Stomach (tissue), 9 donors: ENCODE results near the gene FRY. TPM values are rescaled to one million over a fixed set of nuclear protein-coding genes. Genes with fewer than 3 reads are reported as not detected.

ENCODE experiments used
- DNase-seq, 2 donors: peaks; one replicate each; pipeline versions ENCODE4 v3.0.0 to v3.0.0-alpha.2; 2013 to 2019
- H3K27ac ChIP-seq, 5 donors: fragments of 200-600 bp in 4 of 5; sonication (generic) in 4 of 5; one replicate each; pipeline ENCODE4 v1.5.1; 2013 to 2019; ENCODE audit warnings: mild to moderate bottlenecking in 1 of 5, moderate library complexity in 1 of 5
- H3K27me3 ChIP-seq, 3 donors: fragments of 200-600 bp; sonication (generic); one replicate each; pipeline ENCODE4 v1.5.1; 2017 to 2019; ENCODE audit warnings: mixed run types in 1 of 3
- H3K36me3 ChIP-seq, 4 donors: fragments of 200-600 bp; sonication (generic); 1 replicate in 3 of 4; 2 replicates in 1 of 4; pipeline ENCODE4 v1.5.1; 2016 to 2019
- H3K4me1 ChIP-seq, 4 donors: fragments of 200-600 bp; sonication (generic); one replicate each; pipeline ENCODE4 v1.5.1; 2016 to 2019
- H3K4me3 ChIP-seq, 4 donors: fragments of 200-600 bp; sonication (generic) in 3 of 4; one replicate each; pipeline ENCODE4 v1.5.1; 2016 to 2019; ENCODE audit warnings: mild to moderate bottlenecking in 1 of 4
- H3K9me3 ChIP-seq, 4 donors: fragments of 200-600 bp; sonication (generic); one replicate each; pipeline ENCODE4 v1.5.1; 2016 to 2019
- CTCF ChIP-seq, 7 experiments: fragments of 450-650 bp in 4 of 7; fragments of 200-600 bp in 3 of 7; sonication (generic) in 3 of 7; IDR thresholded peaks; one replicate each; pipeline ENCODE4 v1.5.1; 2016 to 2019; ENCODE audit warnings: antibody characterized with exemption in 7 of 7, control low read depth in 2 of 7, mild to moderate bottlenecking in 1 of 7
- EP300 ChIP-seq: sonication (generic); formaldehyde crosslinking; IDR thresholded peaks from one replicate; pipeline ENCODE4 v1.6.1; 2017; ENCODE audit warnings: antibody characterized with exemption
- POLR2A ChIP-seq, 4 donors: fragments of 450-650 bp; IDR thresholded peaks; one replicate each; pipeline ENCODE4 v1.6.1; 2016; ENCODE audit warnings: antibody characterized with exemption in 4 of 4, control low read depth in 2 of 4, mild to moderate bottlenecking in 1 of 4, moderate library complexity in 1 of 4
- POLR2AphosphoS5 ChIP-seq, 3 donors: sonication (generic); formaldehyde crosslinking; IDR thresholded peaks; one replicate each; pipeline ENCODE4 v1.6.1; 2016; ENCODE audit warnings: antibody characterized with exemption in 3 of 3
- WGBS, 5 donors: extraction: QIAGEN DNeasy Blood & Tissue Kit in 3 of 5; methylation state at CpG; one replicate each; pipeline versions ENCODE4 v1.1.5 to v1.1.7; 2013 to 2018; 5-methylcytosine and 5-hydroxymethylcytosine counted together
- intact Hi-C: fragments of 100-400 bp; cut with DNase I; formaldehyde crosslinking; loops from one replicate; pipeline ENCODE4 v1.15.1; 2023; ENCODE audit warnings: low total_unique reads
- polyA plus RNA-seq, 3 donors: library from polyadenylated mRNA; stranded (reverse); fragments of 200-250 nt; gene quantifications; one replicate each; pipeline ENCODE4 v1.2.3, GENCODE V29; 2013
- total RNA-seq, 5 donors: library from RNA; depleted of rRNA; stranded (reverse); fragments of >200 nt; gene quantifications; one replicate each; pipeline versions ENCODE4 v1.1.0 to v1.2.3, GENCODE V29; 2014 to 2016
- donor health status: healthy with polysubstance abuse.
- donor health status: Bipolar disorder and iron deficiency.
- donor health status: healthy.

FRY gene
- total and polyA plus RNA-seq, 8 donors = 3.5 to 97.1 (median 16.4) TPM

GRCh38 chr13:32334671-32335070 is 303.1 kb downstream of the FRY start:
- no peak for TF ChIP-seq POLR2AphosphoS5 (IDR thresholded peaks at IDR 0.05)
- TF ChIP-seq EP300 = no peak
- TF ChIP-seq CTCF (IDR thresholded peaks at IDR 0.05) = no peak
- TF ChIP-seq POLR2A (IDR thresholded peaks at IDR 0.05) = no peak
- H3K27ac ChIP-seq = no peak overlapping the region
- H3K9me3 ChIP-seq = no peaks in the 10 kb centered on the region
- H3K36me3 ChIP-seq = peaks cover 0 to 5% (median 0%) of the 10 kb centered on the region in 4 donors
- DNase-seq = no peak
- H3K4me3 ChIP-seq = no peak overlapping the region
- H3K4me1 ChIP-seq = no peaks in the 10 kb centered on the region
- H3K27me3 ChIP-seq = no peaks in the 10 kb centered on the region
- 89 to 97% (median 90%) methylated on average over 2 of the region's 2 CpGs for WGBS, 5 donors
- intact Hi-C loops = no loop called here

- H3K4me3 ChIP-seq = no peak overlapping the region
- H3K27me3 ChIP-seq = no peaks in the 10 kb centered on the region
- TF ChIP-seq EP300 = no peak
- TF ChIP-seq CTCF (IDR thresholded peaks at IDR 0.05) = no peak
- TF ChIP-seq POLR2AphosphoS5 (IDR thresholded peaks at IDR 0.05) = no peak
- TF ChIP-seq POLR2A (IDR thresholded peaks at IDR 0.05) = no peak
- no peak overlapping the region for H3K27ac ChIP-seq
- intact Hi-C loops = no loop called here
- no peaks in the 10 kb centered on the region for H3K9me3 ChIP-seq
- no peaks in the 10 kb centered on the region for H3K4me1 ChIP-seq
- no peak for DNase-seq
- H3K36me3 ChIP-seq = no peaks in the 10 kb centered on the region
- 75 to 86% (median 84%) methylated on average over 3 of the region's 3 CpGs for WGBS, 5 donors
These were observed 309.3 kb downstream of the FRY start for GRCh38 chr13:32340914-32341313.

GRCh38 chr13:32347651-32348050 is 316.1 kb downstream of the FRY start:
- WGBS, 5 donors = 45 to 100% (median 92%) methylated on average over 1 of the region's 1 CpG
- H3K36me3 ChIP-seq = no peaks in the 10 kb centered on the region
- no peaks in the 10 kb centered on the region for H3K9me3 ChIP-seq
- no peaks in the 10 kb centered on the region for H3K27me3 ChIP-seq
- TF ChIP-seq POLR2A (IDR thresholded peaks at IDR 0.05) (no peak), POLR2AphosphoS5 (IDR thresholded peaks at IDR 0.05) (no peak), EP300 (no peak), CTCF (IDR thresholded peaks at IDR 0.05) (no peak)
- H3K4me1 ChIP-seq = no peaks in the 10 kb centered on the region
- intact Hi-C loops = no loop called here
- H3K27ac ChIP-seq = no peak overlapping the region
- H3K4me3 ChIP-seq = no peak overlapping the region
- no peak for DNase-seq
